GM18951 (cell line): ENCODE data around the gene SCRN2.

Experiments
- POLR2A ChIP-seq: IDR thresholded peaks from 4 replicates; pipeline ENCODE4 v1.6.1; 2011; ENCODE audit warnings: mild to moderate bottlenecking; ENCODE audit not compliant: insufficient read length, insufficient read depth; ENCODE audit errors: extremely low read depth
- in situ Hi-C: fragments of 300-500 bp; cut with MboI; formaldehyde crosslinking; loops from one replicate; pipeline ENCODE4 v1.12.0; 2022; ENCODE audit warnings: low sequenced_read_pairs, mixed read lengths, inconsistent platforms; ENCODE audit not compliant: unreplicated experiment

Gene SCRN2

DNA sequence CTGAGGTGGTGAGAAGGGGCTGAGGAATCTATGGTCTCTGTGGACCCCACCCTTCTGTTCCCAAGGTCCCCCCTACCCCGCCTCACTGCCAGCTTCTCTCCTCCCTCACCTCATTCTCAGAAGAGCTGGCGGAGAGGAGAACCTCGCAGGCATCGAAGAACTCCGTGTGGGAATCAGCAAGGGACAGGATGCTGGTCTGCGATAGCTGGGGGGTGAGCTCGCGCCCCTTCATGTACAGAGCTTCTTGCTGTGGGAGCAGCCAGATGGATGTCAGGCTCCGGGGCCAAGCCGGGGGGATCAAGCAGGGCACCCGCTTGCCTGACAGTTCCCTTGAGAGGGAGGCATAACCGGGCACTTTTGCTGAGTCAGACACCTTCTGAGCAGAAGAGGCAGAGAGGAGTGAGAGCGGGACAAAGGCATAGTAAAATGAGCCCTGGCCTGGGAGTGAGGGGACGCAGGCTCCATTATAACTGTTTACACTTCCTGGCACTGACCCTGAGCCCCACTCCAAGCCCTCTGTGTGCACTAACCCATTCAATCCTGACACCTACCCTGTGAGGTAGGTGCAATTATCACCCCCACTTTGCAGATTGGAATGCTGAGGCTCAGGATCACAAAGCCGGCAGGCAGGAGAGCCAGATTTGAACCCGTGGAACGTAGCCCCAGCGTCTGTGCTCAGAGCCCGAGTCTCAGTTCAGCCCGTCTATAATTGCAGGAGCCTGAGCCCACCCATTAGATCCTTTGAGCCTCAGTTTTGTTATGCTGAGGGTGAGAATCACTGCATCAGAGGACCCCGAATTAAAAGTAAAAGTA is 25.8 kb downstream of the SCRN2 start:
- in situ Hi-C loops = no loop called here
- no peak for TF ChIP-seq POLR2A

DNA sequence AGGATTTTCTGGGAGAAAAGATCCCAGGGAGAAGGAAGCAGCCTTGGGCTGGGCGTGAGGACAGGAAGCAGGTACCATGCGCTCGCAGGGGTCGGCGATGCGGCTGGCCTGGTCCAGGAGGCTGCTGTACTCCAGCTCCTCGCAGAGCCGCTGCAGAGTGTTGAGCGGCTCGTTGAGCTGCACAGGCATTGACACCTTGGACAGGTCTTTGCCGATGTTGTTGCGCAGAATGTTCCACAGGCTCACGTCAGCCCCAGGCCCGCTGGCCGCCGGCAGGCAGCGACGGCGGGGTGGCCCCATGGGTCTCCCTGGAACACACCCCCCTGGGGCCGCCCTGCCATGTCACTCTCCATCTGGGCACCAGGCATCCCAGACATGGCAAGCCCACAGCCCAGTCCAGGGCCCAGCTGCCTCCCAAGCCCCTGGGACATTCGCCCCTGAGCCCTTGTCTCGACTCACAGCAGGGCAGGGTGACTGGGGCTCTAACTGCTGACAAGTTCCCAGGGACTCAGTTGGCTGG is 27.5 kb downstream of the SCRN2 start:
- no peak for TF ChIP-seq POLR2A
- in situ Hi-C loops = no loop called here

DNA sequence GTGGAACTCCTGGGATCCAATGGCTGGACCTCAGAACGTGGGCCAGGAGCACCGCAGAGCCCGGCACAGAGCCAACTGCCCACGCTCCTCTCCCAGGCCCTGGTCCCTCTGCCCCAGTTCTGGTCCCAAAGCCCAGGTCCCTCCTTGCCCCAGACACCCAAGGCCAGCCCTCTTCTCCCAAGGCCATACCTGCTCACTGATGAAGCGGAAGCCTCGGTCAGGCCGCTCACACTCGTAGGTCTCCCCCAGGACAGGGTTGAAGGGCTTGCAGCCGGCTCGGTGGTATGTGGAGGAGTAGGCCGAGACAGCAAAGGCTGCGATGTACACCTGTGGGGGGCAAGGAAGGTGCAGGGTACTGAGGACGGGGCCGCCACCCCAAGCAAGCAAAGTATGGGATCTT is 28.0 kb downstream of the SCRN2 start:
- no peak for TF ChIP-seq POLR2A
- in situ Hi-C loops = no loop called here

DNA sequence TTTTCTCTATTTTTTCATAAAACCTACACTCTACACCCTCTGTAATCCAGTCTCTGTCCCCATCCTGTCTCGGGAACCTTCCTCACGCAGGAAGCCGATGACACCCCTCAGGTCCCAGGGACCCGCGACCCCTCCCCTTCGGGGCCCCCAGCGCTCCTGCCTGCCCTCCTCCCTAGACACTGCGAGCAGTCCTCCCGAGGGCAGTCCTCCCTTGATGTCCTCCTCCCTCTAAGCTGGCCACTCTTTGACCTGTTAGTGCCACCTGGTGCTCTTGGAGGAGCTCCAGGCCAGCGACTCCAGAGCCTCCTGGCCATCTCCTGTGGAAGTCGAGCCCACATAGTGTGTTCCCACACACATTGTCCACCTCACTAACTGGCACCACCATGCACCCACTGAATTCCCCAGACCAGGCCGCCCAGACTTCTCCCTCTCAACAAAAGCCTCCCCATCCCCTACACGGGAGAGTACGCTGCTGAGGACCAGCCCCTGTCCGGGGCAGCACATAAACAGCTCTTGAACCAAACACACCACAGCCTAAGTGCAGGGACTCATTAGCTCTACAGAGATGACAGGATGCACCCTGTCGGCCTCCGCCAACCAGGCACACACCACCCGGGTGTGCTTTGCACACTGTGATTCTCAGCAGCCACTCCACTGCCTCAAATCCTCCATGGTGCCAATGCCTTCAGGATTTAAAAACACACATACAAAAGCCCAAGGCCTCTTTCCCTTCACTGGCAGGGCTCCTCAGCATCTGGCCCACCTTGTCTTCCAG is 28.7 kb downstream of the SCRN2 start:
- in situ Hi-C loops = no loop called here
- no peak for TF ChIP-seq POLR2A

DNA sequence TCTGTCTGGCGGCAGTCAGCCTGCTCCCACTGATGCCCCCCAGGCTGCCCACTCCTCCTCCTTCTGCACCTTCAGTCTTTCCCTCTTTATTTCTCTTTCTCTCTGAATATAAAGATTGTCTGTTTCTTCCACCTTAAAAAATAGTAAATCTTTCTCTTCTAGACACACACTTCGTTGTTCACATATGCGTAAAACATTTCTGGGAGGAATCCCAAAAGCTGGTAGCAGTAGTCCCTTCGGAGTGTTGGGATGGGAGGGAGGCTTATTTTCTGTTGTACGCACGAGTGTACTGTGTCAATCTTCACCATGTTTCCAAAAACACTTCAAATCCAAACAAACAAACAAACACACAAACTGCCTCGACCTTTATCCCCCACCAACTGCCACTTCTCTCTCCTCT is 29.4 kb downstream of the SCRN2 start:
- in situ Hi-C loops = no loop called here
- TF ChIP-seq POLR2A = no peak

DNA sequence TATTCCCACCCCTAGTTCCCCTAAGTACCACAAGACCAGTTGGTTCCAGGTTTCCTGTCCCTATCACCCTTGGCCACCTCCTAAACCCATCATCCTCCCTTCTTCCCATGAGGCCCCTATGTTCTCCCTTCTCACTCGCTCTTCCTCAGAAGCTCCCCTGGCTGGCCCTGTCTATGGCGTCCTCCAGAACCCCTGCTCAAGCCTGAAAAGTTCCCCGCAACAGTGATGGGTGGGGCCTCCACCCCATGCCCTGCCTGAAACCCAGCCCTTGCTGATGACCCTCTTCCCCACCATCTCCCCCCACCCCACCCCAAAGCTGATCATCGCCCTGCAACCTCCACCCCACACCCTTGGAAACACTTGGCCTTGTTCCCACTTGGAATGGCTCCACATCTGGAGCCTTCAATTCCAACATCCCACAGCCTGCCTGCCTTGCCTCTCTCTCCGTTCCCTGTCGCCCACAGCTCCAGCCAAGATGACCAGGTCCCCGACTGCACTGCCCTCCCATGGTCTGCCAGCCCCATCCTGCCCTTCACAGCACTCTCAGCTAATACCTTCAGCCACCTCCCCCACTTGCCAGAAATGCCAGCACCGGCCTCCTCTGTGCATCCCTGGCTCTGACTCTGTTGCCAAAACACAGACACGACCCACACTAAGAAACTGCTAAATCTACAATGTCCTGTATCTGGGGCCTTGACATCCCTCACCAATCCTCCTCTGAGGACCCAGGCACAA is 30.0 kb downstream of the SCRN2 start:
- in situ Hi-C loops = no loop called here
- TF ChIP-seq POLR2A = no peak

DNA sequence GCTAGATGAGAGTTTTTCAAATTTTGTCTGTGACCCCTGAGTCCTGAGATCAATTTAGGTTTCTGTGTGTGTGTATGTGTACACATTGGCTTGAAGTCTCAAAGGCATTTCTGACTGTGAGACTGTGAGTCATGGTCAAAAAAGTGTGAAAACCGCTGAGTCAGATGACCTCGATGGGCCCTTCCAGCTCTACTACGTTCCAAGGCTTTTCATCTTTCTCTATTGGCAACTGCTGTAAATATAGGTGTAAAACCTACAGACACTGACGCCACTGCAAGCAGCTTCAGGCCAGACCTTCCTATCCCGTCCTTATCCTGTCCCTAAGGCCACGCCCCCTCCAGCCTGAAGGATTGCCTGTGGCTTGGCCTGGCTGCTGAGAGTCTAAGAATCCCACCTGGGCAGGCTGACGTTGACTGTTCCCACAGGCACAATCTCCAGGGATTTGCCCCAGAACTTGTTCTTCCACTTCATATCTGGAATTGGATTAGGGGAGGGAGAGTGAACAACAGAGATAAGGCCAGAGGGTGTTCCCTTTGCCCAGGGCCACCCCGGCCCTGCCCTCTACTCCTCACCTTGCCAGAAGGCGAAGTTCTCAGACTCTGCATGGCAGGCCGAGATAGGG is 30.8 kb downstream of the SCRN2 start:
- in situ Hi-C loops = no loop called here
- no peak for TF ChIP-seq POLR2A

DNA sequence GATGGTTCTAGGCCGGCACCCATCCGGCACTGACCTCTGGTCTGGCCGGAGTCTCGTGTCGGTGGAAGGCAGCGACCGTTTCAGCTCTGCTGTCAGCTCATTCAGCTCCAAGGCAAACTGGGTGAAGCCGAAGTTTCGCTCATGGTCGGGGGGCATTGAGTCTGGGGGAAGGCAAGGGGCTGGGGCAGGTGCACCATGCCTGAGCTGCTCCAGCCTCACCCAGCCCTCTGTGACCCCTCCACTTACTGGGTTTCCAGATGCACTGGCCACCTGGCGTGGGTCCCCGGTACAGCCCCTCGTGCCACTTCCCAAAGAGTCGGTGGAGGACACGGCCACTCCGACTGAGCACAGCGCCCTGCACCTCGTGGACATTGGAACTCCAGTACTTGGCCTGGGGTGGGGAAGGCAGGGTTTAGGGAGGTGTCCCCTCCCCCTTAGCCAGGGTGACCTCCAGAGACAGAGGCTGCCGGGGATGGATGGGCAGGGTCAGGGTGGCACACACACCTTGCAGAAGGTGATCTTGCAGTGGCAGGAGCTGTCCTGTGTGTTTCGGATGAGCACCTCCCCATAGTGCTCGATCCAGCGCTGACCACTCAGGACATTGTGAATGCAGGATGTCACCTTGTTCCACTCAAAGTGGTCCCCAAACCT is 32.1 kb downstream of the SCRN2 start:
- no peak for TF ChIP-seq POLR2A
- in situ Hi-C loops = no loop called here

DNA sequence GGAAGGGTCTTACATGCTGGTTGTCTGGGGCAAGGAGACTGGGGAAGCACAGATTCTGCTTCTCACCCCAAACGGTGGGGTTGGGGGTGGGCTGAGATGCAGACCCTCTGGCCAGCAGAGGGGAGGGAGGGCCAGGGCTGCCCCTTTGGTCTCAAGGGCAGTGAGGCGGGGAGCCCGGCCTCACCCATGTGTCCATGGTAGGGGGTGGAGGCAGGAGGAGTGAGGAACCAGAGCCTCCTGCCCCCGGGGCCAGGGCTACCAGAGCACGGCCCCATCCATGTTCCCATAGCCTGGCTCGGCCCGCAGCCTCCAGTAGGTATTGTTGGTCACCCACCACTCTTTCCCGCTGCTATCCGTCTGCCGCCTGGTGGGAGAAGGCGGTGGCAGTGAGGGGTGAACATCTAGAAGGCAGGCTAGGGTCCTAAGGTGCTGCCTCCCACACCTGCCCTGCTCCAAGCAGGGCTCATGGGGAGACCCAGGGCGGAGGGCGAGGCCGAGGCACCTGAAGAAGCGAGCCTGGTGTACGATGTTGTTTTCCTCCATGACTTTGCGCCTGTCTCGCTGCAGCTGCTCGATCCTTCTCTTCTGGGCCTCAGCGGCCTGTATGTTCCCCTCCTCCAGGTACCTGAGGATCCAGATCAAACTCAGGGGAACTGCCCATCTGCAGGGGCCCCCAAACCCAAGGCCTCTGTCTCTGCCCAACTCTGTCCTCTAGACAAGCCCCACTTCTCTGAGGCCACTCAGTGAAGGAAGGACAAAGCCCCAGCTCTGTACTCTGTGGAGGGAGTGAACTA is 32.8 kb downstream of the SCRN2 start:
- in situ Hi-C loops = no loop called here
- TF ChIP-seq POLR2A = no peak

DNA sequence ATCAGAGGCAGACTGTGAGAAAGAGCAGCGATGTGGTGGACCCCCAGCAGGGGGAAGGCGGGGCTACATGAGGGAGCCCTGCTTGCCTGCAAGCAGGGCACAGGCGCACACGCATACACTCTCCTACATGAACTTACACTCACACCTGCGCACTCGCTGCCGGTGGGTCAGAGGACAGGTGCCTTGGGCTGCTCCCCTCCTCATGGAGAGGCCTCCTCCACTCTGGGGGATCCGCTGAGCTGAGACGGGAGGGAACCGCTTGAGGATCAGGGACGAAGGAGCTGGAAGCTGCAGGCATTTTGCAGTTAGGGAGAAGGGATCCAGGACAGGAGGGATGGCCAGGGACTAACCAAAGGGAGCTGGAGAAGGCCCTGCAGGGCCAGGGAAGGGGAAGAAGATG is 33.7 kb downstream of the SCRN2 start:
- no peak for TF ChIP-seq POLR2A
- in situ Hi-C loops = no loop called here

DNA sequence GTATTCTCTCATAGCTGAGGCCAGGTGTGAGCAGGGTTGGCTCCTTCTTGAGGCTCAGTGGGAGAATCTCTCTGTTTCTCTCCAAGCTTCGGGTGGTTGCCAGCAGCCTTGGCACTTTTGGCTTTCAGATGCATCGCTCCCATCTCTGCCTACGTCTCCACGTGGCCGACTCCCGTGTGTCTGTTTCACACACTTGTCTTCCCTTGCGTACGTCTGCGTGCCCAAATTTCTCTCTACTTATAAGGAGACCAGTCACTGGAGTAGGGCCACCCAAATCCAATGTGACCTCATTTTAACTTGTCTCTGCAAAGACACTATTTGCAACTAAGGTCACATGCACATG is 34.2 kb downstream of the SCRN2 start:
- TF ChIP-seq POLR2A = no peak
- in situ Hi-C loops = no loop called here
